Gastroesophageal sphincter (tissue), 4 donors: ENCODE data around the gene CPT1C. TPM values are rescaled to one million over a fixed set of nuclear protein-coding genes. Genes with fewer than 3 reads are reported as not detected.

Experiments used
- ATAC-seq: fragments of 150-250 bp; one replicate; pipeline ENCODE4 v1.9.1; 2016; ENCODE audit warnings: mild to moderate bottlenecking, moderate library complexity
- H3K27ac ChIP-seq, 4 donors: fragments of 200-600 bp; sonication (generic) in 3 of 4; 1 replicate in 3 of 4; 2 replicates in 1 of 4; pipeline ENCODE4 v1.5.1; 2016 to 2019
- H3K27me3 ChIP-seq: fragments of 200-600 bp; sonication (generic); one replicate; pipeline ENCODE4 v1.5.1; 2019
- H3K36me3 ChIP-seq, 2 donors: fragments of 200-600 bp; sonication (generic); one replicate each; pipeline ENCODE4 v1.5.1; 2019; ENCODE audit warnings: control low read depth in 1 of 2
- H3K4me1 ChIP-seq, 3 donors: fragments of 200-600 bp; sonication (generic); 1 replicate in 2 of 3; 2 replicates in 1 of 3; pipeline ENCODE4 v1.5.1; 2016 to 2019; ENCODE audit warnings: control low read depth in 2 of 3
- H3K4me3 ChIP-seq, 2 donors: fragments of 200-600 bp; sonication (generic); one replicate each; pipeline ENCODE4 v1.5.1; 2019; ENCODE audit warnings: mild to moderate bottlenecking in 1 of 2, moderate library complexity in 1 of 2
- H3K9me3 ChIP-seq, 3 donors: fragments of 200-600 bp; sonication (generic); one replicate each; pipeline ENCODE4 v1.5.1; 2017 to 2019; ENCODE audit warnings: control low read depth in 2 of 3
- CTCF ChIP-seq, 4 experiments: fragments of 200-600 bp in 2 of 4; fragments of 450-650 bp in 2 of 4; sonication (generic) in 1 of 4; IDR thresholded peaks; one replicate each; pipeline ENCODE4 v1.5.1; 2017 to 2019; ENCODE audit warnings: antibody characterized with exemption in 4 of 4, mild to moderate bottlenecking in 2 of 4, moderate library complexity in 2 of 4
- EP300 ChIP-seq: sonication (generic); formaldehyde crosslinking; IDR thresholded peaks from one replicate; pipeline ENCODE4 v1.6.1; 2017; ENCODE audit warnings: antibody characterized with exemption, mild to moderate bottlenecking
- POLR2A ChIP-seq, 2 donors: fragments of 450-650 bp; IDR thresholded peaks; one replicate each; pipeline ENCODE4 v1.6.1; 2017; ENCODE audit warnings: antibody characterized with exemption in 2 of 2, mild to moderate bottlenecking in 2 of 2, moderate library complexity in 1 of 2
- POLR2AphosphoS5 ChIP-seq: sonication (generic); formaldehyde crosslinking; IDR thresholded peaks from one replicate; pipeline ENCODE4 v1.6.1; 2017; ENCODE audit warnings: antibody characterized with exemption
- WGBS, 2 donors: methylation state at CpG; one replicate each; pipeline ENCODE4 v1.1.5; 2018; ENCODE audit warnings: low coverage in 1 of 2; 5-methylcytosine and 5-hydroxymethylcytosine counted together
- total RNA-seq, 4 donors: library from RNA; depleted of rRNA; stranded (reverse); fragments of >200 nt; gene quantifications; one replicate each; pipeline ENCODE4 v1.1.0, GENCODE V29; 2016

Gene CPT1C
- total RNA-seq, 4 donors from 2014 or later, result 2.0 to 3.0 (median 2.6) TPM

GRCh38 chr19:49683814-49684250 lies 7.1 kb upstream of the CPT1C start:
- no peak for TF ChIP-seq EP300
- TF ChIP-seq POLR2AphosphoS5, result no peak
- no peak for TF ChIP-seq CTCF (IDR thresholded peaks at IDR 0.05)
- TF ChIP-seq POLR2A (IDR thresholded peaks at IDR 0.05), result no peak
- Histone ChIP-seq H3K36me3 (peaks cover 0 to 79% of the 10 kb centered on the region in 2 donors), H3K4me1 (peaks cover 0 to 34% (median 12%) of the 10 kb centered on the region in 3 donors), H3K4me3 (no peak overlapping the region), H3K27ac (no peak overlapping the region), H3K9me3 (no peaks in the 10 kb centered on the region), H3K27me3 (peaks cover 3% of the 10 kb centered on the region)
- 92% methylated on average over 10 of the region's 18 CpGs; no CpG with 5 or more reads in 1 of the 2 donors for WGBS, 2 donors
- ATAC-seq, result no peak

DNA sequence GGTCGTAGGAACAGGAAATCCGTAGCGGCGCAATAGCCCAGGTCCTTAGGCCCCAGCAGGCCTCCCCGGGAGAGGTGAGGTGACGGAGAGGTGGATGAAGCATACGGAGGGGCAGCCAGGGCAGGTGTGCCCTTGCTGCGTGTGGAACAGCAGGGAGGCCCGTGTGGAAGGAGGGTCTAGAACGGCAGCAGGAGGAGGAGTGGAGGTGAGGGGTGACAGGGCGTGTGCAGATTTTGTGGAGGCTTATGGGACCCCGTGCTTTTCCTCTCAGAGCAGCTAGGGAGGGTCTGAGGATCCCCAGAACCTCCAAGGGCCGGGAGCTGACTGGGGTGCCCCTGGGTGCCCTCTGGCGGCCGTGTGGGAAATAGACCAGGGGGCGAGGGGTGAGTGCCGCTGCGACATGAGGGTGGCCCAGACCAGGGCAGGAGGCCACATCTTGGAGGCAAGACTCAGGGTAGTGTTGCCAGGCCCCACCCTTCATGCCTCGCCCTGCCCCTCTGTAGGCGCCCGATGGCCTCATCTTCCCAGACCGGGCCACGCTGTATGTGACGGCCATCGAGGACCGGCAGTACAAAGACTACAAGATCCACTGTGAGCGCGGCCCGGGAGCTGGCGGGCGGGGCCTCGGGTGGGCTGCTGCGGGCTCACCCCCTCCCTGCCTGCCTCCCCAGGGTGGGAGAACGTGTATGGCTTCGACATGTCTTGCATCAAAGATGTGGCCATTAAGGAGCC lies 6.5 kb upstream of the CPT1C start:
- WGBS, 2 donors, result 52 to 64% methylated on average over 3 to 15 of the region's 35 CpGs

GRCh38 chr19:49684983-49685553 lies 5.8 kb upstream of the CPT1C start:
- Histone ChIP-seq H3K4me3 (no peak overlapping the region), H3K4me1 (peaks cover 0 to 34% (median 16%) of the 10 kb centered on the region in 3 donors), H3K27ac (no peak overlapping the region), H3K36me3 (peaks cover 0 to 79% of the 10 kb centered on the region in 2 donors), H3K9me3 (no peaks in the 10 kb centered on the region), H3K27me3 (peaks cover 16% of the 10 kb centered on the region)
- no peak for TF ChIP-seq CTCF (IDR thresholded peaks at IDR 0.05)
- no peak for TF ChIP-seq POLR2A (IDR thresholded peaks at IDR 0.05)
- TF ChIP-seq EP300, result no peak
- TF ChIP-seq POLR2AphosphoS5, result no peak
- no peak for ATAC-seq
- 83 to 90% methylated on average over 1 to 9 of the region's 13 CpGs for WGBS, 2 donors

More for the DNA sequence above, 6.5 kb upstream of the CPT1C start:
- TF ChIP-seq POLR2A (IDR thresholded peaks at IDR 0.05) (no peak), CTCF (IDR thresholded peaks at IDR 0.05) (peak in 3 of 4 experiments; percentile 16 to 32 (median 24))
- Histone ChIP-seq H3K27me3 (peaks cover 9% of the 10 kb centered on the region), H3K27ac (no peak overlapping the region), H3K4me1 (peaks cover 0 to 34% (median 12%) of the 10 kb centered on the region in 3 donors), H3K4me3 (no peak overlapping the region), H3K36me3 (peaks cover 0 to 79% of the 10 kb centered on the region in 2 donors), H3K9me3 (no peaks in the 10 kb centered on the region)
- ATAC-seq, result no peak

- peaks cover 24% of the 10 kb centered on the region for H3K27me3 ChIP-seq
- 52 to 75% methylated on average over 8 to 10 of the region's 23 CpGs for WGBS, 2 donors
- peak overlapping the region in 1 of 2 donors; percentile 4 for H3K4me3 ChIP-seq
- peaks cover 0 to 78% of the 10 kb centered on the region in 2 donors for H3K36me3 ChIP-seq
- no peak for ATAC-seq
- peak overlapping the region in 1 of 4 donors; percentile 17 for H3K27ac ChIP-seq
- H3K4me1 ChIP-seq, result peaks cover 0 to 34% (median 17%) of the 10 kb centered on the region in 3 donors
- TF ChIP-seq EP300 (no peak), POLR2AphosphoS5 (no peak), POLR2A (IDR thresholded peaks at IDR 0.05) (no peak), CTCF (IDR thresholded peaks at IDR 0.05) (no peak)
- no peaks in the 10 kb centered on the region for H3K9me3 ChIP-seq
These were observed 5.0 kb upstream of the CPT1C start for GRCh38 chr19:49685845-49686332.
